Cardiac fibroblast (primary cell): ENCODE measurements around the gene POU2F2.

Experiments
- DNase-seq, 2 donors: peaks; one replicate each; pipeline versions ENCODE4 v3.0.0 to v3.0.0-alpha.2; 2010; ENCODE audit warnings: low read depth in 2 of 2
- H3K4me3 ChIP-seq, 2 donors: replicated peaks in 1 of 2; 1 replicate in 1 of 2; 2 replicates in 1 of 2; pipeline ENCODE4 v1.5.1; 2011; ENCODE audit warnings: low read depth in 2 of 2, low read length in 2 of 2, mild to moderate bottlenecking in 2 of 2, moderate library complexity in 1 of 2
- TF ChIP-seq, protein P1 (sequence below): IDR thresholded peaks from one replicate; pipeline ENCODE4 v1.5.1; 2011; ENCODE audit warnings: low read depth, mild to moderate bottlenecking, low read length, inconsistent platforms

Gene POU2F2

DNA sequence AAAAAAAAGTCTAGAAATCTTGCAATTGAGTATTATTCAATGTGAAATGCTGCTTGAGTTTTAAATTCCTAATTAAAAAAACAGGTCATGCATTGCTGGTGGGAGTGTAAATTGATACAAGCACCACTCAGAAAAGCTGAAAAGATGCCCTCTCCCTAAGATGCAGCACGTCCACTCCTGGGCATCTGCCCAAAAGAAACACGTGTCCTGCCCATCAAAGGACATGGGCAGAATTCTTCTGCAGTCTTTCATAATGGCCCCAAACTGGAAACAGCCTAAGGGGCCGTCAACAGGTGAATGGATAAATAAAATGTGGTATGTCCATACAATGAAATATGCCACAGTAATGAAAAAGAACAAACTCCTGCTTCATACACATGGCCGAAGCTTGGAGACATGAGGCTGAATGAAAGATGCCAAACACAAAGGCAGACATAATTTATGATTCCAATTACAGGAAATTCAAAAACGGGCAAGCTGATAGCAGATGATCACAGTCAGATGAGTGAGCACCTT is 7.8 kb downstream of the POU2F2 start:
- TF ChIP-seq, protein P1, sequence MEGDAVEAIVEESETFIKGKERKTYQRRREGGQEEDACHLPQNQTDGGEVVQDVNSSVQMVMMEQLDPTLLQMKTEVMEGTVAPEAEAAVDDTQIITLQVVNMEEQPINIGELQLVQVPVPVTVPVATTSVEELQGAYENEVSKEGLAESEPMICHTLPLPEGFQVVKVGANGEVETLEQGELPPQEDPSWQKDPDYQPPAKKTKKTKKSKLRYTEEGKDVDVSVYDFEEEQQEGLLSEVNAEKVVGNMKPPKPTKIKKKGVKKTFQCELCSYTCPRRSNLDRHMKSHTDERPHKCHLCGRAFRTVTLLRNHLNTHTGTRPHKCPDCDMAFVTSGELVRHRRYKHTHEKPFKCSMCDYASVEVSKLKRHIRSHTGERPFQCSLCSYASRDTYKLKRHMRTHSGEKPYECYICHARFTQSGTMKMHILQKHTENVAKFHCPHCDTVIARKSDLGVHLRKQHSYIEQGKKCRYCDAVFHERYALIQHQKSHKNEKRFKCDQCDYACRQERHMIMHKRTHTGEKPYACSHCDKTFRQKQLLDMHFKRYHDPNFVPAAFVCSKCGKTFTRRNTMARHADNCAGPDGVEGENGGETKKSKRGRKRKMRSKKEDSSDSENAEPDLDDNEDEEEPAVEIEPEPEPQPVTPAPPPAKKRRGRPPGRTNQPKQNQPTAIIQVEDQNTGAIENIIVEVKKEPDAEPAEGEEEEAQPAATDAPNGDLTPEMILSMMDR = no peak
- no peak overlapping the region for H3K4me3 ChIP-seq

DNA sequence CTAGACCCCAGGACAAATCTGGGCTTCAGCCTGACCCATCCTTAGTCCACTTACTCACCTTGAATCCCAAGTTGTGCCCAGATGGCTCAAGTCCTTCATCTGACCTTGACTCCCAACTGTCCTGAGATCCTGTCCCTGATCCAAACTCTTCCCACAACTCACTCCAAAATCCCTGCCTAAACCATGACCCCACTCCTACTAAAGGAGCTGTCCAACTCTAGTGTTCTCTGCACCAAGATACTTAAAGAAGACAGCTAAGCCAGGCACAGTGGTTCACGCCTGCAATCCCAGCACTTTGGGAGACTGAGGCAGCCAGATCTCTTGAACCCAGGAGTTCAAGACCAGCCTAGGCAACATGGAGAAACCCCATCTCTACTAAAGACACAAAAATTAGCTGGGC is 8.5 kb downstream of the POU2F2 start:
- DNase-seq = no peak
- TF ChIP-seq, protein P1 = no peak
- H3K4me3 ChIP-seq = no peak overlapping the region

More for the DNA sequence above, 7.8 kb downstream of the POU2F2 start:
- no peak for DNase-seq

DNA sequence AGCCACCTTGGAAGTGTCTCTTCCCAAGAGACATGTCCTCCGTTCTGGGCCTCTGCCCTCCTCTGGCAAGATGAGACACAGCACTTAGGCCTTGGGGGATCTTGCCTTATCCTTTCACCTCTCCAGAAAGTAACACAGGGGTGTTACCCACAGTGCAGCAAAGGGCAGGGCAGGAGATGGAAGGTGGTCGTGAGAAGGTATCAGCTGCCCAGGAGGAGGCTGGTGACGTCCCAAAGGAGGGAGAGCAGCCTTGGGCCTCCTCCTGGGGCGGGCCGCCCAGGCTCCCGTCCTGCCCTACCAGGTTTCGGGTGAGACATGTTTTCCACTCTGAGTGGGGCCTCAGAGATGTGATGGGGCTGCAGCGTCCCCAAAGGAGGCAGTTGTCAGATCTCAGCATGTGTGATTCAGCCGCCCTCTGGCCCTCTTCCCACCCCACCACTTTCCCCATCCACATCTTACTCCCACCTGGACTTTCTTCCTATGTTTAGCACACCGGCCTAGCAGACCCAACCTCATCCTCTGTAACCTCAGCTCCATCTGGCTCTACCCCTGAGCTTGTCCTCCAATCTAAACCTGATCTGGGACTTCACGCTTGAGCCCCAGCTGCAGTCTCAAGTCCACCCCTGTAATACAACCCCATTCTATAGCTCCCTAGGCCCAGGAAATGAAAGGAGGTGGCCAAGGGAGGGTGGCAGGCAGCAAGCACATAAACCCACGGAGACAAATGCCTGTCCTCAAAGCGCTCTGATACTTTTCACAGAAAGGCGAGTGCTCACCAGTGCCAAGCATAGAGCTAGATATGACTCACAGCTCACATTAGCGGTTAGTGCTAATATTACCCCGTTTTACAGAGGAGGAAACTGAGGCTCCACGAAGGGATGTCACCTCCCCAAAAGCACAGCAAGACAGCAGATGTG is 9.3 kb downstream of the POU2F2 start:
- H3K4me3 ChIP-seq = no peak overlapping the region
- TF ChIP-seq, protein P1 = peak; percentile 15
- peak in 1 of 2 donors; percentile 43 for DNase-seq

DNA sequence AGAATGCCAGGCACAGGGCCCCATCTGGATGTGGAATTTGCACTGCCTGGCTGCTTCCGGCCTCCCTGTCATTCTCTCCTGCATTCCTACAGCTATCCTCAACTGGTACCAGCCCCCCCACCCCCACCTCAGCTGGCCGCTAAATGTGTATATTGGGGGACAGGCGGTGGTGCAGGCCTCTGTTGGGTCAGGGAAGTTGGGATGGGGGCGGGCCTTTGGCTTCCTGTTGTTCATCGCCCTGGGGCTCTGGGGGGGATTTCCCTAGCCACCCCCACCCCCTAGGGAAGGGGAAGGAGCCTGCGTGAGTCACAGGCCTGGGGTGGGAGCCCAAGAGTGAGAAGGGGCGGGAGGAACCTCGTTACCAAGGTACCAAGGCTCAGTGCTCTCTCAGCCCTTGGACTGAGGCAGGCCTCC is 10.6 kb downstream of the POU2F2 start:
- TF ChIP-seq, protein P1 = no peak
- peak; percentile 69 to 93 for DNase-seq
- no peak overlapping the region for H3K4me3 ChIP-seq

DNA sequence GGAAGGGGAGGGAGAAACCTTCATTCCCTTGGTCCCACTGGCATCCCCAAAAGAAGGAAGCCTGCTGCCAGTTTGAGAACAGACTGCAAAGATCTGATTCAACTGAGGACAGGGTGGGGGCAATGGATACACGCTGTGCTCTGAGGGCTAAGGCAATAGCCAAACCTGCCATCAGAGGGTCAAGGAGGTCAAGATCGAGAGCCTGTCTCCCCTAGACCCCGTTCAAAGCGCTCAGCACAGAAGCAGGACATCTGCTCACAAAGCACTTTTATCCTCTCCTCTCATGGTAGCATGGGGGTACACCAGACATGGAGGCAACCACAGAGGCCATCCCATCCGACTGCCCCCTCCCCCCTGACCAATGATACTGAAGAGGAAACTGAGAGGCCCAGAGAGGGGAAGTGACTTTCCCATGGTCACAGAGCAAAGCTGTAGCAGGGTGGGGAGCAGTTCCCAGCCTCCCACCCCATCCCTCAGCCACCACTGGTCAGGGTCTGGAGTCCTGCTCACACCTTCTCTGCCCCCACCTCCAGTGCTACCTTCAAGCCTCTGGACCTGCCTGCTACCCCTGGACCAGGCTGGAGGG is 11.1 kb downstream of the POU2F2 start:
- H3K4me3 ChIP-seq = no peak overlapping the region
- TF ChIP-seq, protein P1 = no peak
- DNase-seq = no peak

DNA sequence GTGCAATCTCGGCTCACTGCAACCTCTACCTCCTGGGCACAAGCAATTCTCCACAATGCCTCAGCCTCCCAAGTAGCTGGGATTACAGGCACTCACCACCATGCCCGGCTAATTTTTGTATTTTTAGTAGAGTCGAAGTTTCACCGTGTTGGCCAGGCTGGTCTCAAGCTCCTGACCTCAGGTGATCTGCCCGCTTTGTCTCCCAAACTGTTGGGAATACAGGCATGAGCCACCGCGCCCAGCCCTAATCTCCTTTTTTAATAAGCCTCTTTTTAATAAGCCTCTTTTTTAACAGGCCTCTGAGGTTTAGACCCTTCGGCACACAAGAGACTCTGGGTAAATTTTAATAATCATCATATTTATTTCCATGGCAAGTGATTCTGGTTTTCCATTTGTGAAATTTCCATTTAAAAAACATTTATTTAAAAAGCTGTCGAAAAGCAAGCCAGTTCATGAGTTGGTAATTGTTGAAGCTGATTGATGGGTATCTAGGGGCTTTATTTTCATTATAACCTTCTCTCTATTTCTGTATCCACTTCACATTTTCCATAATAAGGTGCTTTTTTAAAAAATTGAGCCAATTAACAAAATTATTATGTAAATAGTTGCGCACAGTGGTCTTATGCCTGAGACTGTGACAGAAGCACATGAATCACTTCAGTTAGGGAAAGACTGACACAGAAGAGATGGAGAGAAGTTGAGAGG is 11.8 kb downstream of the POU2F2 start:
- TF ChIP-seq, protein P1 = no peak
- no peak for DNase-seq
- no peak overlapping the region for H3K4me3 ChIP-seq
